ENCODE measurements around the gene TLR7.

Gene TLR7

GRCh38 chrX:12932244-12932643 lies 65.4 kb downstream of the TLR7 start:
- Histone ChIP-seq H3K4me3 (ENCODE audit: low read depth, low read length) (no peak overlapping the region), H3K4me1 (ENCODE audit: control insufficient read depth, insufficient read depth, low read length) (no peaks in the 10 kb centered on the region), H3K27ac (ENCODE audit: extremely low read depth, low read depth, low read length) (no peak overlapping the region), H3K36me3 (ENCODE audit: control insufficient read depth in 2 of 2, insufficient read depth in 1 of 2, low read length in 2 of 2) (no peaks in the 10 kb centered on the region), H3K9me3 (ENCODE audit: control insufficient read depth, insufficient read depth, low read depth, low read length) (no peaks in the 10 kb centered on the region; the same call in 1 of the 2 replicates)
- CTCF ChIA-PET: interaction anchor here (0.7 to 1.5 kb wide), 2 partner anchors 14 to 149 kb away, joined by 3 to 5 read pairs; no protein-coding TSS in a partner anchor
- POLR2A ChIA-PET: no interaction called here
- no peak for TF ChIP-seq ZNF626 (tag by site-specific recombination; IDR thresholded peaks at IDR 0.05)
- no peak for TF ChIP-seq ZNF621 (tag by site-specific recombination; IDR thresholded peaks at IDR 0.05)
- TF ChIP-seq ZNF391 (tag by site-specific recombination; IDR thresholded peaks at IDR 0.05; ENCODE audit: borderline replicate concordance, low read depth): no peak
- TF ChIP-seq ZNF175 (tag by site-specific recombination; IDR thresholded peaks at IDR 0.05): no peak
- TF ChIP-seq ZNF558 (tag by site-specific recombination; IDR thresholded peaks at IDR 0.05): no peak
- TF ChIP-seq ZNF26 (tag by site-specific recombination; IDR thresholded peaks at IDR 0.05): no peak
- no peak for TF ChIP-seq ZNF623 (tag by site-specific recombination; IDR thresholded peaks at IDR 0.05)

GRCh38 chrX:12934850-12935249 lies 68.0 kb downstream of the TLR7 start:
- ChIA-PET CTCF (interaction anchor here (0.6 to 1.3 kb wide), 3 partner anchors 149 to 233 kb away, joined by 3 to 4 read pairs (median 3); no protein-coding TSS in a partner anchor), POLR2A (no interaction called here)
- TF ChIP-seq EGR2 (tag by site-specific recombination; IDR thresholded peaks at IDR 0.05; ENCODE audit: low read depth) (no peak), ZIC2 (tag by site-specific recombination; IDR thresholded peaks at IDR 0.05) (no peak), ZNF514 (tag by site-specific recombination; IDR thresholded peaks at IDR 0.05) (no peak), ZNF362 (tag by site-specific recombination; IDR thresholded peaks at IDR 0.05) (no peak), ZNF555 (tag by site-specific recombination; conservative IDR thresholded peaks at IDR 0.05) (no peak), ZNF2 (tag by site-specific recombination; IDR thresholded peaks at IDR 0.05) (no peak), REPIN1 (tag by site-specific recombination; IDR thresholded peaks at IDR 0.05; ENCODE audit: low read depth) (no peak), ZNF416 (tag by site-specific recombination; IDR thresholded peaks at IDR 0.05) (no peak), WT1 (tag by site-specific recombination; IDR thresholded peaks at IDR 0.05) (no peak), ZNF133 (tag by site-specific recombination; IDR thresholded peaks at IDR 0.05) (no peak), PRDM1 (tag by site-specific recombination; IDR thresholded peaks at IDR 0.05) (no peak), ZNF404 (tag by site-specific recombination; IDR thresholded peaks at IDR 0.05) (no peak), ZSCAN5A (tag by site-specific recombination; IDR thresholded peaks at IDR 0.05) (no peak), ZNF350 (tag by site-specific recombination; IDR thresholded peaks at IDR 0.05) (no peak), GFI1B (tag by site-specific recombination; IDR thresholded peaks at IDR 0.05) (no peak)
- Histone ChIP-seq H3K27ac (ENCODE audit: extremely low read depth, low read depth, low read length) (no peak overlapping the region), H3K4me1 (ENCODE audit: control insufficient read depth, insufficient read depth, low read length) (no peaks in the 10 kb centered on the region), H3K36me3 (ENCODE audit: control insufficient read depth in 2 of 2, insufficient read depth in 1 of 2, low read length in 2 of 2) (no peaks in the 10 kb centered on the region), H3K9me3 (ENCODE audit: control insufficient read depth, insufficient read depth, low read depth, low read length) (peaks cover 2% of the 10 kb centered on the region; the same call in 1 of the 2 replicates), H3K4me3 (ENCODE audit: low read depth, low read length) (no peak overlapping the region)

Data from HEK293 (cell line).